ENCODE results near the gene ELAVL3. TPM values are rescaled to one million over a fixed set of nuclear protein-coding genes. Genes with fewer than 3 reads are reported as not detected.

Gene ELAVL3
- total and polyA plus RNA-seq, 2 of the 8 experiments (the other 6 are each of a cell fraction or from before 2014, with no cell fraction given) = 0.80 to 1.0 TPM

GRCh38 chr19:11478167-11479089 is 2.4 kb downstream of the ELAVL3 start:
- ChIA-PET CTCF (ENCODE audit: partially characterized antibody) (interaction anchor here (0.5 to 1.9 kb wide), 5 partner anchors 19 to 1018 kb away, joined by 3 to 11 read pairs (median 4); no protein-coding TSS in a partner anchor), POLR2A (ENCODE audit: partially characterized antibody) (interaction anchor here (1.1 to 3.0 kb wide), 3 partner anchors 56 to 218 kb away, joined by 3 to 11 read pairs (median 5); partner anchors contain the start of gene RGL3)
- Histone ChIP-seq H2AK5ac (ENCODE audit: low read depth, low read length) (0 out of 2 replicates have a peak overlapping the region, but pooled peaks have one; percentile 75), H3K23me2 (ENCODE audit: low read depth, low read length) (peaks cover 7% of the 10 kb centered on the region; the same call in 1 of the 2 replicates), H2BK120ac (replicated peaks; ENCODE audit: low read depth, low read length) (no peak overlapping the region), H3K9ac (replicated peaks in 1 of 4; ENCODE audit: extremely low read depth in 1 of 4, low read depth in 3 of 4, low read length in 3 of 4) (no peak overlapping the region), H3K18ac (ENCODE audit: extremely low read depth, low read length) (peak overlapping the region; percentile 68), H3K36me3 (ENCODE audit: control insufficient read depth in 2 of 4, insufficient read depth in 4 of 4, low read length in 3 of 4) (no peaks in the 10 kb centered on the region; a peak in 1 of 8 replicates), H2BK20ac (ENCODE audit: low read length) (no peak overlapping the region), H3K56ac (replicated peaks; ENCODE audit: insufficient read length, low read depth, low read length) (no peak overlapping the region), H3K9me3 (ENCODE audit: insufficient read depth in 2 of 2, low read depth in 1 of 2, low read length in 1 of 2) (no peaks in the 10 kb centered on the region; a peak in 1 of 4 replicates), H2BK5ac (ENCODE audit: low read depth, low read length) (no peak overlapping the region), H3K79me2 (ENCODE audit: control insufficient read depth in 1 of 2, insufficient read depth in 2 of 2, low read length in 2 of 2) (no peaks in the 10 kb centered on the region), H3K27ac (ENCODE audit: low read depth, low read length) (no peak overlapping the region), H3K79me1 (ENCODE audit: low read depth, low read length) (no peaks in the 10 kb centered on the region), H4K5ac (ENCODE audit: insufficient read length, low read depth, low read length) (no peak overlapping the region), H4K8ac (ENCODE audit: extremely low read depth, insufficient read depth, low read length) (no peak overlapping the region), H3K4me1 (replicated peaks in 1 of 4; ENCODE audit: control insufficient read depth in 3 of 4, insufficient read depth in 4 of 4, low read length in 3 of 4) (peaks cover 0 to 17% (median 5%) of the 10 kb centered on the region in 4 experiments; a peak in 5 of 7 replicates), H3K14ac (ENCODE audit: insufficient read length) (no peak overlapping the region), H3K23ac (ENCODE audit: insufficient read length) (no peak overlapping the region), H2BK15ac (ENCODE audit: low read length) (peak overlapping the region; percentile 67; the same call in 1 of the 2 replicates), H2AFZ (ENCODE audit: low read length) (no peak overlapping the region), H4K20me1 (replicated peaks in 1 of 2; ENCODE audit: control insufficient read depth in 1 of 2, insufficient read depth in 2 of 2, low read length in 2 of 2) (peaks cover 0 to 6% of the 10 kb centered on the region in 2 experiments), H3K27me3 (replicated peaks in 1 of 4; ENCODE audit: control insufficient read depth in 3 of 4, extremely low read depth in 1 of 4, insufficient read depth in 3 of 4, low read length in 3 of 4) (peaks cover 20 to 26% (median 23%) of the 10 kb centered on the region in 4 experiments), H2BK12ac (ENCODE audit: low read depth, low read length) (peak overlapping the region; percentile 60; the same call in 1 of the 2 replicates), H4K91ac (replicated peaks; ENCODE audit: insufficient read length, low read length) (peak overlapping the region; percentile 70), H3K4me3 (ENCODE audit: extremely low read depth in 1 of 4, insufficient read depth in 2 of 4, low read depth in 3 of 4, low read length in 4 of 4) (peak overlapping the region in 1 of 4 experiments; percentile 58; a peak in 3 of 8 replicates), H3K4me2 (ENCODE audit: insufficient read depth in 1 of 2, low read depth in 2 of 2, low read length in 2 of 2) (0 out of 4 replicates have a peak overlapping the region, but pooled peaks of 1 of the 2 experiments have one; percentile 34), H3K4ac (replicated peaks; ENCODE audit: insufficient read length, low read depth, low read length) (no peak overlapping the region)
- DNase-seq (ENCODE audit: low read depth in 1 of 2, low spot score in 2 of 2) = no peak
- 84% methylated on average over 16 of the region's 19 CpGs; no CpG with 5 or more reads in 1 of the 2 experiments for WGBS, 2 experiments (ENCODE audit: extremely low coverage in 1 of 2, insufficient coverage in 1 of 2, insufficient read length in 1 of 2, insufficient replicate concordance in 2 of 2, low coverage in 1 of 2, low lambda C conversion rate in 2 of 2, missing lambda C conversion rate in 1 of 2)
- no peak for FAIRE-seq
- TF ChIP-seq HDAC2 (IDR thresholded peaks at IDR 0.05; ENCODE audit: borderline replicate concordance in 1 of 2, low read depth in 2 of 2, low read length in 2 of 2) = no peak
- TF ChIP-seq TEAD4 (IDR thresholded peaks at IDR 0.05; ENCODE audit: low read depth, low read length) = no peak
- no peak for TF ChIP-seq TAF1 (IDR thresholded peaks at IDR 0.05; ENCODE audit: low read depth, low read length)
- no peak for TF ChIP-seq BCL11A (IDR thresholded peaks at IDR 0.05; ENCODE audit: low read depth in 2 of 2, low read length in 2 of 2)
- TF ChIP-seq KDM4A (IDR thresholded peaks at IDR 0.05; ENCODE audit: low read depth, low read length, severe bottlenecking) = no peak
- no peak for TF ChIP-seq RAD21 (IDR thresholded peaks at IDR 0.05 in 1 of 2, conservative IDR thresholded peaks at IDR 0.05 in 1 of 2; ENCODE audit: low read depth in 2 of 2, low read length in 2 of 2)
- TF ChIP-seq POU5F1 (IDR thresholded peaks at IDR 0.05; ENCODE audit: low read depth, low read length) = no peak
- TF ChIP-seq SIRT6 (IDR thresholded peaks at IDR 0.05; ENCODE audit: low read length) = no peak
- TF ChIP-seq SRF (IDR thresholded peaks at IDR 0.05; ENCODE audit: low read depth, low read length) = no peak
